SK-N-SH treated with all-trans-retinoic acid at 6 μM for 48 hours (cell line): ENCODE data around the gene TF.

Source experiments
- GLIS3 ChIP-seq: fragments of 250-450 bp; sonication (Bioruptor Pico); IDR thresholded peaks from 2 replicates; pipeline ENCODE4 v1.5.0; 2020; ENCODE audit warnings: mild to moderate bottlenecking, moderate library complexity
- PPARA ChIP-seq: fragments of 250-450 bp; sonication (Bioruptor Pico); IDR thresholded peaks from 2 replicates; pipeline ENCODE4 v1.5.0; 2020; ENCODE audit warnings: mild to moderate bottlenecking, borderline replicate concordance
- RARB ChIP-seq: fragments of 250-450 bp; sonication (Bioruptor Pico); IDR thresholded peaks from 2 replicates; pipeline ENCODE4 v1.8.0; 2021; ENCODE audit warnings: mild to moderate bottlenecking, moderate library complexity
- SNAI2 ChIP-seq: fragments of 250-450 bp; sonication (Bioruptor Pico); IDR thresholded peaks from 2 replicates; pipeline ENCODE4 v1.5.0; 2020; ENCODE audit warnings: mild to moderate bottlenecking, moderate library complexity
- TCF4 ChIP-seq: fragments of 250-450 bp; sonication (Bioruptor Pico); IDR thresholded peaks from 2 replicates; pipeline ENCODE4 v1.8.0; 2021; ENCODE audit warnings: mild to moderate bottlenecking, moderate library complexity, borderline replicate concordance
- ZC3H10 ChIP-seq: fragments of 250-450 bp; sonication (Bioruptor Pico); IDR thresholded peaks from 2 replicates; pipeline ENCODE4 v1.5.1; 2021; ENCODE audit warnings: mild to moderate bottlenecking, moderate library complexity
- ZNF70 ChIP-seq: fragments of 450-650 bp; formaldehyde crosslinking; IDR thresholded peaks from 2 replicates; pipeline ENCODE4 v1.5.0; 2020; ENCODE audit warnings: mild to moderate bottlenecking, moderate library complexity
- ZNF8 ChIP-seq: fragments of 450-650 bp; formaldehyde crosslinking; IDR thresholded peaks from 2 replicates; pipeline ENCODE4 v1.5.0; 2020; ENCODE audit warnings: mild to moderate bottlenecking, moderate library complexity
- TF ChIP-seq, protein P1 (sequence below): fragments of 250-450 bp; sonication (Bioruptor Pico); IDR thresholded peaks from 2 replicates; pipeline ENCODE4 v1.8.0; 2020; ENCODE audit warnings: mild to moderate bottlenecking, moderate library complexity, borderline replicate concordance

DNA sequence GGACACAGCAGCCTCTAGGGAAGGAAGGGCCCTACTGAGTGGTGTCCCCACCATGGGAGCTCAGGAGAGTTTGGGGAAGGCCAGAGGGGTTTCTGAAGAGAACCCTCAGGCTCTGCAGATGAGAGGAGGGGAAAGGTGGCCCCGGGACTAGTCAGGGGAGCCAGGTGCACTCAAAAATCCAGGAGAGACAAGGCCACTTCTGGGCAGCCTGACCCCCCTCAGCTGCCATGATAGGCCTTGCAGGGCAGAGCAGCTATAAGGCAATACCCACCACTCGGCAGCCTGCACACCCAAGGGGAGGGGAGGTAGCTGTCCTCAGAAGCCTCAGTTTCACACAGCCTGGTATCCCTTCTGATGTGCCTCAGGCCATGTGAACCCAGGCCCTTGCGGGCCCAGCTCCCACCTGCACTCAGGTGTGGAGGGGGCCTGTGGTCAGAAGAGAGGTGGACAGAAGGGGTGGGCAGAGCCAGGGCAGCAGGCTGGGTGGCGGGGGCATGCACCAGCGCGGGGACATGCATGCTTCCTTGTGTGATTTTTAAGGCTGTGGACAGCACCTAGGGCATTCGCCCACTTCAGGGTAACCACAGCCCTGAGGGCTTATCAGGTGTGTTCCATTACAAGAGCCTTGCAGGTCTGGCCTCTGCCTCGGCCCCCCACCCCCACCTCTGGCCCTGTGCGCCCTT lies 94.0 kb downstream of the TF start:
- TF ChIP-seq PPARA (CRISPR knock-in tag): no peak
- no peak for TF ChIP-seq TCF4
- TF ChIP-seq ZC3H10 (CRISPR knock-in tag): no peak
- no peak for TF ChIP-seq ZNF8
- TF ChIP-seq RARB (CRISPR knock-in tag): no peak
- TF ChIP-seq, protein P1, sequence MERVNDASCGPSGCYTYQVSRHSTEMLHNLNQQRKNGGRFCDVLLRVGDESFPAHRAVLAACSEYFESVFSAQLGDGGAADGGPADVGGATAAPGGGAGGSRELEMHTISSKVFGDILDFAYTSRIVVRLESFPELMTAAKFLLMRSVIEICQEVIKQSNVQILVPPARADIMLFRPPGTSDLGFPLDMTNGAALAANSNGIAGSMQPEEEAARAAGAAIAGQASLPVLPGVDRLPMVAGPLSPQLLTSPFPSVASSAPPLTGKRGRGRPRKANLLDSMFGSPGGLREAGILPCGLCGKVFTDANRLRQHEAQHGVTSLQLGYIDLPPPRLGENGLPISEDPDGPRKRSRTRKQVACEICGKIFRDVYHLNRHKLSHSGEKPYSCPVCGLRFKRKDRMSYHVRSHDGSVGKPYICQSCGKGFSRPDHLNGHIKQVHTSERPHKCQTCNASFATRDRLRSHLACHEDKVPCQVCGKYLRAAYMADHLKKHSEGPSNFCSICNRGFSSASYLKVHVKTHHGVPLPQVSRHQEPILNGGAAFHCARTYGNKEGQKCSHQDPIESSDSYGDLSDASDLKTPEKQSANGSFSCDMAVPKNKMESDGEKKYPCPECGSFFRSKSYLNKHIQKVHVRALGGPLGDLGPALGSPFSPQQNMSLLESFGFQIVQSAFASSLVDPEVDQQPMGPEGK (CRISPR knock-in tag): no peak
- no peak for TF ChIP-seq GLIS3
- TF ChIP-seq ZNF70 (CRISPR knock-in tag): no peak
- TF ChIP-seq SNAI2 (CRISPR knock-in tag): no peak
